ENCODE measurements around the gene MLH3.

The MLH3 gene

DNA sequence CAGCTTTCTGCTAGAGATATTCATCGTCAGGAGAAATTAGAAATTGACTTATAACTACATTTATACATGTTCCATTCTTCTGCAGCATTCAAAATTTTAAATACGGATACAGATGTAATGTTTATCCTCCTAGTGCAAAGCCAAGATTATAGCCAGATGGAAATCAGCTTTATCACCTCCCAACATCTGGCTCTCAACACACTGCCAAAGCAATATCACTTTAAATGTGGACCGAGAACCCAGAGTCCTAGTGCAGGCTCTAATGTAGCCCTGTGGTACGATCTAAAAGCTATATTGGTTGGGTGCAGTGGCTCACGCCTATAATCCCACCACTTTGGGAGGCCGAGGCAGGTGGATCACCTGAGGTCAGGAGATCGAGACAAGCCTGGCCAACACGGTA is 6.5 kb downstream of the MLH3 start:
- in situ Hi-C loops (cut with MboI; ENCODE audit: low sequenced_read_pairs, unreplicated experiment): no loop called here
- no peak for DNase-seq (ENCODE audit: low spot score)
- TF ChIP-seq, protein P1, sequence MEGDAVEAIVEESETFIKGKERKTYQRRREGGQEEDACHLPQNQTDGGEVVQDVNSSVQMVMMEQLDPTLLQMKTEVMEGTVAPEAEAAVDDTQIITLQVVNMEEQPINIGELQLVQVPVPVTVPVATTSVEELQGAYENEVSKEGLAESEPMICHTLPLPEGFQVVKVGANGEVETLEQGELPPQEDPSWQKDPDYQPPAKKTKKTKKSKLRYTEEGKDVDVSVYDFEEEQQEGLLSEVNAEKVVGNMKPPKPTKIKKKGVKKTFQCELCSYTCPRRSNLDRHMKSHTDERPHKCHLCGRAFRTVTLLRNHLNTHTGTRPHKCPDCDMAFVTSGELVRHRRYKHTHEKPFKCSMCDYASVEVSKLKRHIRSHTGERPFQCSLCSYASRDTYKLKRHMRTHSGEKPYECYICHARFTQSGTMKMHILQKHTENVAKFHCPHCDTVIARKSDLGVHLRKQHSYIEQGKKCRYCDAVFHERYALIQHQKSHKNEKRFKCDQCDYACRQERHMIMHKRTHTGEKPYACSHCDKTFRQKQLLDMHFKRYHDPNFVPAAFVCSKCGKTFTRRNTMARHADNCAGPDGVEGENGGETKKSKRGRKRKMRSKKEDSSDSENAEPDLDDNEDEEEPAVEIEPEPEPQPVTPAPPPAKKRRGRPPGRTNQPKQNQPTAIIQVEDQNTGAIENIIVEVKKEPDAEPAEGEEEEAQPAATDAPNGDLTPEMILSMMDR (IDR thresholded peaks at IDR 0.05; ENCODE audit: borderline replicate concordance, control extremely low read depth, extremely low read depth, insufficient read depth, missing control alignments): no peak

DNA sequence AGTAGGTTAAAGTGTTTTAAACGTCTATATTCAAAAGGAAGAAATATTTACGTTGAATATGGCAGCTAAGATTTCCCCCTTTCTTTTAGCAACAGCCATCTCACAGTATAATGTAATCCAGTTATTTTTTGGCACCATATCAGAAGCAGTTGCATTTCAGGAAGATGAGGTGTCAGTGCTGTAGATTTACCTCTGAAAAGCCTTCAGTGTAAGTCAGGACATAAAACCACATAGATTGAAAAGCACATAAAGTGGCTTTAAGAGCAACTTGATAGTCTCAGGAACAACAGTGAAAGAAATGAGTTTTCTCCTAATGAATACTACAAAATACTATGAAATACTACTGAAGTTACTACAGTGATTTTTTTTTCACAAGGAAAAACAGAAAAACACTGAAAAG is 6.9 kb downstream of the MLH3 start:
- TF ChIP-seq, protein P1 (IDR thresholded peaks at IDR 0.05; ENCODE audit: borderline replicate concordance, control extremely low read depth, extremely low read depth, insufficient read depth, missing control alignments): no peak
- in situ Hi-C loops (cut with MboI; ENCODE audit: low sequenced_read_pairs, unreplicated experiment): no loop called here
- DNase-seq (ENCODE audit: low spot score): no peak

DNA sequence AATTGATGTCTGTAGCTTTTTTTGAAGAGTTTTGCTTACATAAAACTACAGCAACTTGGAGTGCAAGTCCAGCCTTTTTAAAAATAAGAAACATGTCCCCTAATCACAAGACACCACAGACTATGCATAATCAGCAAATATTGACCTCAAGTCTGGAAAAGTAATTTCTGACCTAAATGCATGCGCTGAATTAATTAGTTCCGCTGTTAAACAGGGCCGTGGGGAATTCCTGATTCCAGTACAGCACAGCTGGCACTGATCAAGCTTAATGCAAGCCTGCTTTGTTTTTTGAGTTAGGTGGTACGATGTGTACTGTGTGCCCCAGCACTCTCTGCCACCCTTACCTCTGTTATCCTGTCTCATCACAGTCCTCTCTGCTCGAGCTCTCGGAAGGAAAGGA is 9.2 kb downstream of the MLH3 start:
- no peak for DNase-seq (ENCODE audit: low spot score)
- TF ChIP-seq, protein P1 (IDR thresholded peaks at IDR 0.05; ENCODE audit: borderline replicate concordance, control extremely low read depth, extremely low read depth, insufficient read depth, missing control alignments): no peak
- in situ Hi-C loops (cut with MboI; ENCODE audit: low sequenced_read_pairs, unreplicated experiment): no loop called here

DNA sequence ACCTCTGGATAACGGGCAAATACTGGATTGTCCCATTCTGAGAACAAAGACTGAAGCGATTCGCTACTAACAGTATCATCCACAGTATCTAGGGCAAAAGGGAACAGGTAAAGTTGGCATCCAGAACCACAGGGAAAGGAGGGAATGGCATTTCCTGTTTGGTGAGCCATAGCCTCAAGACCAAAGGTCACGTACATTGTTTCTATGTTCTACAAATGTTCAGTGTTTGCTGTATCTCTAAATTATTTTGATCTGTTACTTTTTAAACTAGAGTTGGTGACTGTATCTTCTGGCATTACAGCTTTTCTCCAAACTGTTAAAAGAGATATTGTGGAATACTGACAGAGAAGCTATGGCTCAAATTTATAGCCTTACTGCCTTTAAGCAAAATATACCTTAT is 9.7 kb downstream of the MLH3 start:
- TF ChIP-seq, protein P1 (IDR thresholded peaks at IDR 0.05; ENCODE audit: borderline replicate concordance, control extremely low read depth, extremely low read depth, insufficient read depth, missing control alignments): no peak
- in situ Hi-C loops (cut with MboI; ENCODE audit: low sequenced_read_pairs, unreplicated experiment): no loop called here
- DNase-seq (ENCODE audit: low spot score): no peak

DNA sequence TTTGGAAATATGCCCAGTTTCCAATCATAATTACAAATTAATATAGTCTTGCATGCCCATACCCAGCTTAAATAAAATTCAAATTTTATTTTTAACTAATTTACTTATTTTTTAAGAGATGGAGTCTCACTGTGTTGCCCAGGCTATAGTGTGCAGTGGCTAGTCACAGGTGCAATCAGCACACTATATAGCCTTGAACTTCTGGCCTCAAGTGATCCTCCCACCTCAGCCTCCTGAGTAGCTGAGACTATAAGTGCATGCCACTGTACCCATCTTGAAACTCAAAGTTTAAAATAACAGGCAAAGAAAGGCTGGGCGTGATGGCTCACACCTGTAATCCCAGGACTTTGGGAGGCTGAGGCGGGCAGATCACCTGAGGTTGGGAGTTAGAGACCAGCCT is 10.3 kb downstream of the MLH3 start:
- no peak for DNase-seq (ENCODE audit: low spot score)

DNA sequence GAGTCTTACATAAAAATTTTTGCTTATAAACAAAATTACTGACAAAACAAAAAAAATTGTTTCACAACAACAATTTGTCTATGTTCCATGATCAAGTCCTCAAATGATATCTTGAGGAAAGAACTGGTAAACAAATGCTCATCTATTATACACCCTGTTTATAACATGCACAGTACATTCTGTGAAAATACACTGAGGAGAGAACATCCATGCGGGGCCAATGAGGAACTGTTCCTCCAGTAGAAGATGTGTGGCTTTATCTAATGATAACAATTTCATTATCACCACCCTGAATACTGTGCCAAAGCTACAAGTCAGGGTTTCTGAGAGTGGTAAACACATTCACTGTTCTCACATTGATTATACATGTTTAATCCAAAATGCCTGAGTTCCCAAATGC is 10.8 kb downstream of the MLH3 start:
- no peak for DNase-seq (ENCODE audit: low spot score)
- TF ChIP-seq, protein P1 (IDR thresholded peaks at IDR 0.05; ENCODE audit: borderline replicate concordance, control extremely low read depth, extremely low read depth, insufficient read depth, missing control alignments): no peak
- in situ Hi-C loops (cut with MboI; ENCODE audit: low sequenced_read_pairs, unreplicated experiment): no loop called here

More for the DNA sequence above, 10.3 kb downstream of the MLH3 start:
- TF ChIP-seq, protein P1 (IDR thresholded peaks at IDR 0.05; ENCODE audit: borderline replicate concordance, control extremely low read depth, extremely low read depth, insufficient read depth, missing control alignments): no peak
- in situ Hi-C loops (cut with MboI; ENCODE audit: low sequenced_read_pairs, unreplicated experiment): no loop called here

DNA sequence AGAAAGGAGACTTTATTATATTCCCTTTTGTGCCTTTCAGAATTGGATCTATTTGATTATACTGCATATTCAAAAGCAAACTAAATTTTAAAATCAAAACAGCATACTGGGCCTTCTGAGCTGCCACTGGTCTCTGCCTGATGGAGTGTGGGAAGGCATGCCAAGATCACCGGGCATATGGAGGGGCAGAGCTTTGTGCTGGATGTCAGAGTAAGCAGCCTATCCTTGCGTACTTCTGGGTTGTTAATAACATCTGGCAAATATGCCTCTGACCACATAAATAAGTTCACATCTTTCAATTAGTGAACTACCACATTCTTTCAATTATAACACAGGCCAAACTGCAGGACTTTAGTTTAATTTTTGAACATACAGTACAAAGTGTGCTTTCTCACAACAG is 18.3 kb downstream of the MLH3 start:
- no peak for DNase-seq (ENCODE audit: low spot score)
- TF ChIP-seq, protein P1 (IDR thresholded peaks at IDR 0.05; ENCODE audit: borderline replicate concordance, control extremely low read depth, extremely low read depth, insufficient read depth, missing control alignments): no peak
- in situ Hi-C loops (cut with MboI; ENCODE audit: low sequenced_read_pairs, unreplicated experiment): no loop called here
